HG02798 (cell line): ENCODE results near the gene IQCH.

Experiments used
- ATAC-seq: cut with Tn5 transposase; IDR thresholded peaks from one replicate; pipeline ENCODE4 v1.9.1; 2021; ENCODE audit warnings: mild to moderate bottlenecking; ENCODE audit not compliant: unreplicated experiment, poor library complexity

IQCH gene

GRCh38 chr15:67550522-67550921 is 295.9 kb downstream of the IQCH start:
- no peak for ATAC-seq

DNA sequence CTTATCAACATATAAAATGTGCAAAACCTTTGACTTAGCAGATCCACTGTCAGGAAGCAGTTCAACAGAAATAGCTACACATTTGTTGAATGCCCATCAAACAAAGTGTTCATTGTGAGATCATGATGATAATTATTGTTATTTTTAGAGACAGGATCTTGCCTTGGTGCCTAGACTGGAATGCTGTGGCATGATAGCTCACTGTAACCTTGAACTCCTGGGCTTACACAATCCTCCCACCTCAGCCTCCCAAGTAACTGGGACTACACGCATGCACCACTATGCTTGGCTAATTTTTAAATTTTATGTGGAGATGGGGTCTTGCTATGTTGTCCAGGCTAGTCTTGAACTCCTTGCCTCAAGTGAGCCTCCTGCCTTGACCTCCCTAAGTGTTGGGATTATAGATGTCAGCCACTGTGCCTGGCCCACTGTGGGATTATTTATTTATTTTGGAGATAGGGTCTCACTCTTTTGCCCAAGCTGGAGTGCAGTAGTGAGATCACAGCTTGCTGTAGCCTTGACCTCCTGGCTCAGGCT is 296.7 kb downstream of the IQCH start:
- ATAC-seq = no peak
